MM.1S (cell line): ENCODE measurements around the gene AMFR.

ENCODE experiments used
- DNase-seq: peaks from one replicate; pipeline ENCODE4 v3.0.0-alpha.2; 2015
- H2AFZ ChIP-seq: fragments of 300-600 bp; sonication (generic); 2 replicates; pipeline ENCODE4 v1.6.0; 2016; ENCODE audit warnings: antibody characterized with exemption, low read length
- H3F3A ChIP-seq: fragments of 300-600 bp; sonication (generic); 2 replicates; pipeline ENCODE4 v1.6.1; 2016; ENCODE audit warnings: mild to moderate bottlenecking, antibody characterized with exemption, low read length, moderate library complexity, mixed read lengths; ENCODE audit not compliant: insufficient read depth
- H3K27ac ChIP-seq: fragments of 300-600 bp; sonication (generic); 2 replicates; pipeline ENCODE4 v1.5.1; 2016; ENCODE audit warnings: mild to moderate bottlenecking, low read length
- H3K27me3 ChIP-seq: fragments of 300-600 bp; sonication (generic); replicated peaks from 2 replicates; pipeline ENCODE4 v1.6.0; 2016; ENCODE audit warnings: low read length; ENCODE audit not compliant: insufficient read depth
- H3K36me3 ChIP-seq: fragments of 300-600 bp; sonication (generic); replicated peaks from 2 replicates; pipeline ENCODE4 v1.6.1; 2016; ENCODE audit warnings: mild to moderate bottlenecking, low read length, mixed read lengths; ENCODE audit not compliant: insufficient read depth
- H3K4me1 ChIP-seq: fragments of 300-600 bp; sonication (generic); 2 replicates; pipeline ENCODE4 v1.6.1; 2016; ENCODE audit warnings: low read length, mixed read lengths
- H3K4me2 ChIP-seq: fragments of 300-600 bp; sonication (generic); 2 replicates; pipeline ENCODE4 v1.6.0; 2016; ENCODE audit warnings: low read depth, low read length
- H3K4me3 ChIP-seq: fragments of 300-600 bp; sonication (generic); 2 replicates; pipeline ENCODE4 v1.5.1; 2016; ENCODE audit warnings: low read length, mixed read lengths
- H3K79me2 ChIP-seq: fragments of 300-600 bp; sonication (generic); 2 replicates; pipeline ENCODE4 v1.6.1; 2016; ENCODE audit warnings: mixed run types, low read length, mixed read lengths
- H3K9ac ChIP-seq: fragments of 300-600 bp; sonication (generic); 2 replicates; pipeline ENCODE4 v1.6.1; 2016; ENCODE audit warnings: low read length, mixed read lengths
- H3K9me2 ChIP-seq: fragments of 300-600 bp; sonication (generic); replicated peaks from 2 replicates; pipeline ENCODE4 v1.6.1; 2016; ENCODE audit warnings: mild to moderate bottlenecking, low read length, mixed read lengths; ENCODE audit not compliant: insufficient read depth
- H3K9me3 ChIP-seq: fragments of 300-600 bp; sonication (generic); replicated peaks from 2 replicates; pipeline ENCODE4 v1.6.1; 2016; ENCODE audit warnings: mild to moderate bottlenecking, low read length, mixed read lengths; ENCODE audit not compliant: insufficient read depth
- H4K20me1 ChIP-seq: fragments of 300-600 bp; sonication (generic); 2 replicates; pipeline ENCODE4 v1.6.1; 2016; ENCODE audit warnings: mild to moderate bottlenecking, low read length, moderate library complexity, mixed read lengths; ENCODE audit not compliant: insufficient read depth
- CTCF ChIP-seq: fragments of 300-600 bp; sonication (generic); IDR thresholded peaks from 2 replicates; pipeline ENCODE4 v1.5.1; 2016; ENCODE audit warnings: antibody characterized with exemption, low read length, mixed read lengths
- EZH2 ChIP-seq: fragments of 300-600 bp; sonication (generic); optimal IDR thresholded peaks from 2 replicates; pipeline ENCODE3; 2017; ENCODE audit warnings: low read depth, mild to moderate bottlenecking, antibody characterized with exemption, low read length, mixed read lengths
- EZH2phosphoT487 ChIP-seq: fragments of 300-600 bp; sonication (generic); IDR thresholded peaks from 2 replicates; pipeline ENCODE4 v1.6.1; 2018; ENCODE audit warnings: antibody characterized with exemption, low read length

Gene AMFR

DNA sequence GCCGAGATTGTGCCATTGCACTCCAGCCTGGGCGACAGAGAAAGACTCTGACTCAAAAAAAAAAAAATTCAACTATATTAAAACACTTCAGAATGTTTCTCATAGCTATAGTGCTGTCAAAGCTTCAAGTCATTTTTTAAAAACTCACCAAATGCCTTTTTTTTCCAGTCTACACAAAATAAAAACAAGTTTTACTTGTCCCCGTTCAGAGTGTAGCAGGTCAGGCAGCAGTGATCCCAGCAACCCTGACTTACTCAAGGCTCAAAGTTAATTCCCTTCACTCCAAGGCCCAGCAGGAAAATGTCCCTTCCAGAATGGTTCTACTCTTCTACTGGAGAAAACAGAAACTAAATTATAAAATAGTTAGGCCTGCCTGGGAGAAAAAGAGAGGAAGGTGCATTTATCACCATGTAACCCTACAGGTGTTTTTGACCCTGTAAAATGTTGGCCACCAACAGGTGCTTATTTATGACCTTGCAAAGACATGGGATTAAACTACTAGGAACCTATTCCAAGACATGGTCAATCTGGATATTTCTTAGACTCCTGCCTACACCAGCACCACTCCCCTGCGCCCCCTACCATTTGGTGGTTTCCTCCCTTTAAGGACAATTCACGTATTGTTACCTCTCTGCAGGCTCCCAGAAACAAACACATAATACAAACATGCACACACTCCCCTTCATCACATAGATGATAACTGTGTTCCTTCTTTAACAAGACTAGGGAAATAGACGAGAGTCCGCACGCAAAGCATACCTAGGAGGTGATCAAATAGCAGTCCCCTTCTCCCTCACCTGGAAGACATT, 5.4 kb downstream of the AMFR start:
- H3K9ac ChIP-seq = no peak overlapping the region
- no peaks in the 10 kb centered on the region for H3K36me3 ChIP-seq
- no peak for TF ChIP-seq CTCF
- TF ChIP-seq EZH2phosphoT487 = no peak
- TF ChIP-seq EZH2 = no peak
- no peak overlapping the region for H3K27ac ChIP-seq
- H2AFZ ChIP-seq = no peak overlapping the region
- peaks cover 3% of the 10 kb centered on the region; the same call in 1 of the 2 replicates for H4K20me1 ChIP-seq
- peaks cover 89% of the 10 kb centered on the region for H3K79me2 ChIP-seq
- no peaks in the 10 kb centered on the region for H3F3A ChIP-seq
- H3K4me3 ChIP-seq = no peak overlapping the region
- H3K4me2 ChIP-seq = no peak overlapping the region
- H3K27me3 ChIP-seq = no peaks in the 10 kb centered on the region
- H3K9me3 ChIP-seq = no peaks in the 10 kb centered on the region
- H3K9me2 ChIP-seq = no peaks in the 10 kb centered on the region
- H3K4me1 ChIP-seq = peaks cover 4% of the 10 kb centered on the region; the same call in 1 of the 2 replicates
- DNase-seq = no peak

DNA sequence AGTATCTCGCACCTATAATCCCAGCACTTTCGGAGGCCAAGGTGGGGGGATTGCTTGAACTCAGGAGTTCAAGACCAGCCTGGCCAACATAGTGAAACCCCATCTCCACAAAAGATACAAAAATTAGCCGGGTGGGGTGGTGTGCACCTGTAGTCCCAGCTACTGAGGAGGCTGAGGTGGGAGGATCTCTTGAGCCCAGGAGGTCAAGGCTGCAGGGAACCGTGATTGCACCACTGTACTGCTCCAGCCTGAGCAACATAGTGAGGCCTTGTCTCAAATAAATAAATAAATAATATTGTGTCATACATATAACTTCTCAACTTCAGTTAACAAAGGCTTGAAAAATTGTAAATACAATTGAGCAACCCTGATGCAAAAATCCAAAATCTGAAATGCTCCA, 8.2 kb downstream of the AMFR start:
- no peaks in the 10 kb centered on the region for H3K27me3 ChIP-seq
- no peaks in the 10 kb centered on the region for H3K36me3 ChIP-seq
- no peak overlapping the region for H3K27ac ChIP-seq
- H3K9ac ChIP-seq = no peak overlapping the region
- no peaks in the 10 kb centered on the region for H3K9me2 ChIP-seq
- TF ChIP-seq EZH2phosphoT487 (no peak), CTCF (no peak), EZH2 (no peak)
- no peak for DNase-seq
- no peaks in the 10 kb centered on the region for H3K9me3 ChIP-seq
- H3K79me2 ChIP-seq = peaks cover 66% of the 10 kb centered on the region
- H3K4me3 ChIP-seq = no peak overlapping the region
- no peak overlapping the region for H2AFZ ChIP-seq
- H4K20me1 ChIP-seq = peaks cover 3% of the 10 kb centered on the region; the same call in 1 of the 2 replicates
- peaks cover 4% of the 10 kb centered on the region; the same call in 1 of the 2 replicates for H3K4me1 ChIP-seq
- H3F3A ChIP-seq = no peaks in the 10 kb centered on the region
- no peak overlapping the region for H3K4me2 ChIP-seq

GRCh38 chr16:56415875-56416274, 9.5 kb downstream of the AMFR start:
- peaks cover 3% of the 10 kb centered on the region; the same call in 1 of the 2 replicates for H4K20me1 ChIP-seq
- H3F3A ChIP-seq = no peaks in the 10 kb centered on the region
- DNase-seq = no peak
- no peak overlapping the region for H3K9ac ChIP-seq
- TF ChIP-seq EZH2 (no peak), EZH2phosphoT487 (no peak), CTCF (no peak)
- H3K27me3 ChIP-seq = no peaks in the 10 kb centered on the region
- no peak overlapping the region for H3K4me3 ChIP-seq
- H3K4me2 ChIP-seq = no peak overlapping the region
- no peaks in the 10 kb centered on the region for H3K4me1 ChIP-seq
- H3K9me2 ChIP-seq = no peaks in the 10 kb centered on the region
- H3K9me3 ChIP-seq = no peaks in the 10 kb centered on the region
- H3K27ac ChIP-seq = no peak overlapping the region
- peaks cover 53% of the 10 kb centered on the region for H3K79me2 ChIP-seq
- no peak overlapping the region for H2AFZ ChIP-seq
- no peaks in the 10 kb centered on the region; the same call in 1 of the 2 replicates for H3K36me3 ChIP-seq
